Thoracic aorta (tissue), 2 donors: ENCODE results near the gene DYRK4. TPM values are rescaled to one million over a fixed set of nuclear protein-coding genes. Genes with fewer than 3 reads are reported as not detected.

Source experiments
- ATAC-seq: fragments of 150-250 bp; one replicate; pipeline ENCODE4 v1.8.0; 2017; ENCODE audit warnings: low read depth; ENCODE audit not compliant: insufficient number of reproducible peaks, low FRiP score
- DNase-seq: peaks from one replicate; pipeline ENCODE4 v3.0.0-alpha.2; 2020; ENCODE audit warnings: low spot score
- H3K27ac ChIP-seq, 2 donors: fragments of 200-600 bp; sonication (generic); 1 replicate in 1 of 2; 2 replicates in 1 of 2; pipeline ENCODE4 v1.5.1; 2016; ENCODE audit warnings: mild to moderate bottlenecking in 2 of 2, moderate library complexity in 2 of 2
- H3K27me3 ChIP-seq: fragments of 200-600 bp; sonication (generic); replicated peaks from 2 replicates; pipeline ENCODE4 v1.6.0; 2016; ENCODE audit warnings: mild to moderate bottlenecking; ENCODE audit not compliant: insufficient read depth
- H3K36me3 ChIP-seq: fragments of 200-600 bp; sonication (generic); one replicate; pipeline ENCODE4 v1.5.1; 2016
- H3K4me1 ChIP-seq, 2 donors: fragments of 200-600 bp; sonication (generic); 1 replicate in 1 of 2; 2 replicates in 1 of 2; pipeline versions ENCODE4 v1.5.1 to v1.6.0; 2016; ENCODE audit warnings: low read depth in 2 of 2, mild to moderate bottlenecking in 1 of 2; ENCODE audit not compliant: control insufficient read depth in 1 of 2
- H3K4me3 ChIP-seq: fragments of 200-600 bp; sonication (generic); 2 replicates; pipeline ENCODE4 v1.5.1; 2016; ENCODE audit warnings: mild to moderate bottlenecking
- H3K9me3 ChIP-seq: fragments of 200-600 bp; sonication (generic); 2 replicates; pipeline ENCODE4 v1.5.1; 2016
- total RNA-seq, 2 donors: library from RNA; depleted of rRNA; stranded (reverse); fragments of >200 nt; gene quantifications; one replicate each; pipeline versions ENCODE4 v1.1.0 to v1.2.3, GENCODE V29; 2016
- TF ChIP-seq, protein P1 (sequence below): fragments of 200-600 bp; sonication (generic); IDR thresholded peaks from one replicate; pipeline ENCODE4 v1.5.1; 2019; ENCODE audit warnings: antibody characterized with exemption

Gene DYRK4
- total RNA-seq, 2 donors from 2014 or later: 30.5 to 38.2 TPM

DNA sequence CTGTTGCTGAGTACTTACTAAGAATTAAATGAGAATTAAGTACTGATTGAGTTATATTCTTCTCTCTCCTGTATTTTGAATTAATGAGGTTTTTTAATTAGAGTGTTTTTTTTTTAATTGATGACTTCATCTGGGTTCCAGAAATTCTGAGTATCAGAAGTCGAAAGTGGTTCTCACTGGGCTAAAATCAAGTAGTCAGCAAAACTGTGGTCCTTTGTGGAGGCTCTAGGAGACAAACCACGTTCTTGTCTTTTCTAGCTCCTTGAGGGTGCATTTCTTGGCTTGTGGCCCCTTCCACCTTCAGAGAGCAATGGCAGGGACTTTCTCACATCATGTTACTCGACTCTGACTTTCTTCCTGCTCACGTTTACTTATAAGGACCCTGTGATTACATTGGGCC is 8.1 kb upstream of the DYRK4 start:
- TF ChIP-seq, protein P1, sequence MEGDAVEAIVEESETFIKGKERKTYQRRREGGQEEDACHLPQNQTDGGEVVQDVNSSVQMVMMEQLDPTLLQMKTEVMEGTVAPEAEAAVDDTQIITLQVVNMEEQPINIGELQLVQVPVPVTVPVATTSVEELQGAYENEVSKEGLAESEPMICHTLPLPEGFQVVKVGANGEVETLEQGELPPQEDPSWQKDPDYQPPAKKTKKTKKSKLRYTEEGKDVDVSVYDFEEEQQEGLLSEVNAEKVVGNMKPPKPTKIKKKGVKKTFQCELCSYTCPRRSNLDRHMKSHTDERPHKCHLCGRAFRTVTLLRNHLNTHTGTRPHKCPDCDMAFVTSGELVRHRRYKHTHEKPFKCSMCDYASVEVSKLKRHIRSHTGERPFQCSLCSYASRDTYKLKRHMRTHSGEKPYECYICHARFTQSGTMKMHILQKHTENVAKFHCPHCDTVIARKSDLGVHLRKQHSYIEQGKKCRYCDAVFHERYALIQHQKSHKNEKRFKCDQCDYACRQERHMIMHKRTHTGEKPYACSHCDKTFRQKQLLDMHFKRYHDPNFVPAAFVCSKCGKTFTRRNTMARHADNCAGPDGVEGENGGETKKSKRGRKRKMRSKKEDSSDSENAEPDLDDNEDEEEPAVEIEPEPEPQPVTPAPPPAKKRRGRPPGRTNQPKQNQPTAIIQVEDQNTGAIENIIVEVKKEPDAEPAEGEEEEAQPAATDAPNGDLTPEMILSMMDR: no peak

DNA sequence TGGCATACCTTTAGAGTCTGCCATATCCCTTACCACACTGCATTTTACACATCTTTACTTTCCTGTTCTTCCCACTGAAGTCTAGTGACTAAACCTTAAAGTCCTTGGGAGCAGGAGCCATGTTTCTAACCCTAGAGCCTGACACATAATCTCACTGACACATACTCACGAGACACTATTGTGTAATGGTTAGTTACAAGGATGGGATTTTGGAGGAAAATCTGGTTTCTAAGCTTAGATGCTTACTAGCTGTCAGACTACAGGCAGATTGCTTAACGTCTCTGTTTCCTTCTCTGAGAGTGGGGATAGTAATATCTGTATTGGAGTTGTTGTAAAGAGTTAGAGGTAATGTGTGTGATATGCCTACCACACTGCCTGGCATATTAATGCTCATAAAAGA is 6.2 kb upstream of the DYRK4 start:
- Histone ChIP-seq H3K27ac (no peak overlapping the region), H3K4me3 (no peak overlapping the region), H3K4me1 (no peaks in the 10 kb centered on the region), H3K36me3 (no peaks in the 10 kb centered on the region), H3K9me3 (no peaks in the 10 kb centered on the region), H3K27me3 (no peaks in the 10 kb centered on the region)
- ATAC-seq (no peak), DNase-seq (no peak)
- TF ChIP-seq, protein P1: no peak

More for the DNA sequence above, 8.1 kb upstream of the DYRK4 start:
- no peaks in the 10 kb centered on the region for H3K27me3 ChIP-seq
- H3K4me3 ChIP-seq: no peak overlapping the region
- H3K36me3 ChIP-seq: no peaks in the 10 kb centered on the region
- H3K9me3 ChIP-seq: no peaks in the 10 kb centered on the region
- DNase-seq: no peak
- H3K27ac ChIP-seq: no peak overlapping the region
- H3K4me1 ChIP-seq: no peaks in the 10 kb centered on the region
- no peak for ATAC-seq

DNA sequence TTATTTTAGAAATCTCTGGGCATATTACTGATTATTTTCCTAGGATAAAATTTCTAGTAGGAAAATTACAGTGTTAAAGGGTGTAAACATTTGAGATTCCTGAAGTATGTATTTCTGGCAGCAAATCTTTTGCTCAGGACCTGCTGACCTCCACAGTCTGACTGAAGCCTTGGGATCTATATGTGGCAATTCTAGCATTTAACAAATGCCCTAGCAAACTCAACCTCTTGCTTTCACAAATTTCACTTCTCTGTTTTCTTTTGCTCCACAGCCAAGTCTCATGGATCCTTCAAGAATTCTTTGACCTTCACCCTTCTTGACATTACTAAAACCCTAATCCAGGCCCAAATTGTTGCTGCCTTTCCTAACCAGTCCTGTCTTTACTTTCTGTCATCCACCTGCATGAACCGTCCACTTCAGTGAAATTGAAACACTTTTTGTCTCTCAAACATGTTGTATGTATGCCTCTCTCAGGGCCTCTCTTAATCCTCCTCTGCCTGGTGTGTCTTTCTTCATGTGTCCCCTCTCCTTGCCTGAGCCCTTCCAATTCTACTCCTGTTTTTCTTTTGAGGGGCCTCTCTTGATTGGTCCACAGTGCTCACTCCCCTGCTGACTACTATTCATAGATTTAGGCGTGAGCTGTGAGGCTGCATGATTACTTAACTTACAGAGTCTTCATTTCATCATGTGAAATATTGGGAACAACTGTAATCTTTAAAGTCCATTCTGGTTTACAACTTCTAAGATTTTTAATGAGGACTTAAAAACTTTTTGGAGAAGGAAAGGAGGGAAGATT is 5.1 kb upstream of the DYRK4 start:
- TF ChIP-seq, protein P1: no peak
- H3K9me3 ChIP-seq: no peaks in the 10 kb centered on the region
- H3K4me3 ChIP-seq: no peak overlapping the region
- peaks cover 3 to 4% of the 10 kb centered on the region in 2 donors for H3K4me1 ChIP-seq
- H3K27ac ChIP-seq: no peak overlapping the region
- no peaks in the 10 kb centered on the region for H3K36me3 ChIP-seq
- no peaks in the 10 kb centered on the region for H3K27me3 ChIP-seq
- DNase-seq (no peak), ATAC-seq (no peak)

DNA sequence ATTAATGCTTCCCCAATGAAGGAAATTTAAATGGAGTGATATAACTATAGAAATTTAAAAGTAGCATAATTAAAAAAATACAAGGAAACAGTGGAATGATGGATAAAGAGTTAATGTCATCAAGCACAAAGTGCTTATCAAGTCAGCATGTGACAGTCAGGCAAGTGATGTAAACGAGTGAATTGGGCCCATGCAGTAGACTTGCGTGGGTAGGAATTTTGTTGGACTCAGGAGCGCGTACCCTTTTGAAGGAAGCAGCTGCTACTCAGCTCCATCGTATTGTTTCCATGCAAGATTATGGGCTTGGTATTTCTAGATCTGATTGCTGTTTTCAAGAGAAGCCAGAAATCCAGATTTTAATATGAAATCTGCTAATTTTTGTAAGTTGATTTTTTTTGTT is 4.4 kb upstream of the DYRK4 start:
- TF ChIP-seq, protein P1: no peak
- Histone ChIP-seq H3K4me1 (peaks cover 3 to 4% of the 10 kb centered on the region in 2 donors), H3K36me3 (no peaks in the 10 kb centered on the region), H3K9me3 (no peaks in the 10 kb centered on the region), H3K27me3 (no peaks in the 10 kb centered on the region), H3K4me3 (no peak overlapping the region), H3K27ac (no peak overlapping the region)
- no peak for ATAC-seq
- no peak for DNase-seq

DNA sequence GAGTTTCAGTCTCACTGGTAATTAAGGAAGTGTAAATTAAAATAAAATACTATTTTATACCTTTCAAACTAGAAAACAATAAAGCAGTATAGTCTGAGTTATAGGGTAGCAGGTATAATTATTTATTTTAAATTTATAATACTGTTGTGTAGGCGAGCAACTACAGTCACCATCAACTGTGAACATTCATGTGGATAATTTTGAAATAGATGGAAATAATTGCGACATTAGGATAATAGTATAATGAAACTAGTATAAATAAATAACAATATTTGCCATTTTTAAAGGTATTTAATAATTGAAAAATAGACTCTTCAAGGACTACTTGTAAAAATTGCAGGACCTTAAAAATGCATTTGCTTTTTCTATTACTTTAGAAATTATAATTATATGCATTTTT is 3.8 kb upstream of the DYRK4 start:
- Histone ChIP-seq H3K4me1 (peaks cover 3 to 4% of the 10 kb centered on the region in 2 donors), H3K36me3 (no peaks in the 10 kb centered on the region), H3K9me3 (no peaks in the 10 kb centered on the region), H3K4me3 (no peak overlapping the region), H3K27ac (no peak overlapping the region), H3K27me3 (no peaks in the 10 kb centered on the region)
- ATAC-seq (no peak), DNase-seq (no peak)
- TF ChIP-seq, protein P1: no peak
